Left kidney (tissue), 8 donors: Measurements from ENCODE around the gene RIOK3. TPM values are rescaled to one million over a fixed set of nuclear protein-coding genes. Genes with fewer than 3 reads are reported as not detected.
"Not testable (repeated sequence)": the region's sequence is repeated elsewhere in the genome, so short reads cannot be mapped to it uniquely, and the experiment has no call there.

Source experiments
- DNase-seq: peaks from one replicate; pipeline ENCODE4 v3.0.0-alpha.2; 2013
- long read RNA-seq, 8 donors: transcript quantifications; one replicate each; lab custom pipeline, GENCODE V29; 2026
- polyA plus RNA-seq: library from polyadenylated mRNA; unstranded; fragments of 120-200 nt; gene quantifications from one replicate; pipeline ENCODE4 v1.2.1, GENCODE V29; 2013; ENCODE audit not compliant: insufficient read length

Gene RIOK3
- polyA plus RNA-seq, result 98.1 TPM
- long read RNA-seq, donor 1, full-length matches to known transcripts, result 11 of 11 reads
- long read RNA-seq, donor 1, partial matches to known transcripts, result 0 of 11 reads
- long read RNA-seq, donor 1, other reads (novel, unspliced or antisense), result 0 of 11 reads
- long read RNA-seq, donor 2, full-length matches to known transcripts, result 9 of 9 reads
- long read RNA-seq, donor 2, partial matches to known transcripts, result 0 of 9 reads
- long read RNA-seq, donor 2, other reads (novel, unspliced or antisense), result 0 of 9 reads
- long read RNA-seq, donor 3, full-length matches to known transcripts, result 11 of 19 reads
- long read RNA-seq, donor 3, partial matches to known transcripts, result 8 of 19 reads
- long read RNA-seq, donor 3, other reads (novel, unspliced or antisense), result 0 of 19 reads
- long read RNA-seq, donor 4, result 0 reads
- long read RNA-seq, donor 5, full-length matches to known transcripts, result 13 of 18 reads
- long read RNA-seq, donor 5, partial matches to known transcripts, result 5 of 18 reads
- long read RNA-seq, donor 5, other reads (novel, unspliced or antisense), result 0 of 18 reads
- long read RNA-seq, donor 6, full-length matches to known transcripts, result 6 of 6 reads
- long read RNA-seq, donor 6, partial matches to known transcripts, result 0 of 6 reads
- long read RNA-seq, donor 6, other reads (novel, unspliced or antisense), result 0 of 6 reads
- long read RNA-seq, donor 7, full-length matches to known transcripts, result 12 of 21 reads
- long read RNA-seq, donor 7, partial matches to known transcripts, result 9 of 21 reads
- long read RNA-seq, donor 7, other reads (novel, unspliced or antisense), result 0 of 21 reads
- long read RNA-seq, donor 8, full-length matches to known transcripts, result 5 of 5 reads
- long read RNA-seq, donor 8, partial matches to known transcripts, result 0 of 5 reads
- long read RNA-seq, donor 8, other reads (novel, unspliced or antisense), result 0 of 5 reads

DNA sequence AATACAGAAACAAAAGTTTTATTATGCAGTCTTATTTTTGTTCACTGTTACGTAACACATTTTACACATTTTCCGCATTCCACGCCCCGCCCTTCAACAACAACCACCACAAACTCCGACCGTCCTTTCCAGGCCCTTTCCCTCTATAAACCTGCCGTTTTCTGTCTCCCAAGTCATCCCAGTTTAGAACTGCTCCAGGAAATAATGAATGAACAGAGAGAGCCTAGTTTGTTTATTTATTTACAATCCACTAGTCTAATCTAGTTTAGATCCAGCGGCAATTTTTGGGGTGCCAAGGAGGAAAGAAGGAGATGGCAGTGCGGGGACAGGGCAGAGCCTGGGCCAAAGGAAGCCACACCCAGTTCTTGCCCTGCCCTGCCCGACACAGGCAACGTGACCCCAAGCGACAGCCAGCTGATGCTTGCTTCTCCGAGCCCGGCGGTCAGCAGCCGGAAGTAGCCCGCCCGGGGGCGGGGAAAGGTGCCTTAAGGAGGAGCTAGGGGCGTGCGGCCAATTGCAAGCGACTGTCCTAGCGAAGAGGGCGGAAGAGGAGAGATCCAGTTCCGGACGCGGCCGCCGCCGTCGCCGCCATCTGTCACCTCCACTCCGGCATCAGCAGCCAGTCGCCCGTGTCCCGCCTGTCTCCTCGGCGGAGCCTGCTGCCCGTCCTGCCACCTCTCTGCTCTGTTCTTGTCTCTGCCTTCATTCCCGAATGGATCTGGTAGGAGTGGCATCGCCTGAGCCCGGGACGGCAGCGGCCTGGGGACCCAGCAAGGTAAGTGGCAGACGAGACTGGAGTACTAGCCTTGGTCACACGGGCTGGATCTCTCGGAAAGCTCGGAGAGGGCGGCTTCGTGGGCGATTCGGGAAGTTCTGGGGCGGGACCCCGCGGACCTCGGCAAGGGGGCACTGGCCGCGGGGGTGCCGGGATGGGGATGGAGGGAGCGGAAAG lies at the start of gene RIOK3:
TSS of gene RIOK3 (plus strand) at position 560 of the 952 bp plus-strand sequence. CDS start at position 713, 153 bp downstream.
- peak; percentile 94 for DNase-seq

GRCh38 chr18:23403310-23403709 lies 49.8 kb upstream of the RIOK3 start:
- DNase-seq, result no peak

DNA sequence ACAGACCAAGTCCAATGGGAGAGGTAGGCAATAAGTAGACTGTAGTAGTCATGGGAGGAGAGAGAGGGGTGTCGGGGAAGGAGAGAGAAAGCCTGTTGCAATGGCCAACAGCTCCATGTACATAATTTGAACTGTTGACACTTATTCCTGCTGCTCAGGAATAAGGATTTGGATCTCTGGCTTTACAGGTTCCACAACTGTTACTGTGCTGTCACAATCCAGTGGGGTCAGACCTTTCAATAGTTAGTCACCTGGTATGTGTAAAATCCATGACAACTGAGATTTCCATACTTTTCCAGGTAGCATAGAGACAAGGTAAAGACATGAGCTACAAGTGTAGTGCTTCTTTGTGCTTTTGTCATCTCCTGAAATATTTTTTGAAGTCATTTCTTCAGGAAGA lies 47.5 kb upstream of the RIOK3 start:
- DNase-seq, result no peak

DNA sequence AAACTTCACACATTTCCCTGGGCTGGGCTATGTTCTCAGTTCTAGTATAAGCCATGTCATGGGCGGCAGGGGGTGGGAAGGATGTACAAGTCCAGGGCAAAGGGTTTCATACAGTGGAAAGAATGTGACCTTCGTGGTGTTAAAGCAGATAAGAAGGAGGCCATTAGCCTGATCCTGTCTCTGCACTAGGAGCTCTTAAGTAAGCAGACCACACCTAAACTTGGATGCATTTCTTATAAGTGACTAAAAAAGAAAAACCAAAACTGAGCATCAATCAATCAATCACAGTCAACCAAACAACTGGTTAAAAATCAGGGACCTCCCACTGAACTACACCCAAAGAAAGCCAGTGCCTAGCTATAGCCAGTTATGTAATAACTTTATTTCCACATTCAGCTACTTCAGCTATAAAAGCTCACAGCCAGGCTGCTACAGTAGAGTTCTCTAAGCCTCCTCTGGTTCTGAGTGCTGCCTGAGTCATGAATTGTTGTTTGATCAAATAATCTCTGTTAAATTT lies 46.8 kb upstream of the RIOK3 start:
- no peak for DNase-seq

DNA sequence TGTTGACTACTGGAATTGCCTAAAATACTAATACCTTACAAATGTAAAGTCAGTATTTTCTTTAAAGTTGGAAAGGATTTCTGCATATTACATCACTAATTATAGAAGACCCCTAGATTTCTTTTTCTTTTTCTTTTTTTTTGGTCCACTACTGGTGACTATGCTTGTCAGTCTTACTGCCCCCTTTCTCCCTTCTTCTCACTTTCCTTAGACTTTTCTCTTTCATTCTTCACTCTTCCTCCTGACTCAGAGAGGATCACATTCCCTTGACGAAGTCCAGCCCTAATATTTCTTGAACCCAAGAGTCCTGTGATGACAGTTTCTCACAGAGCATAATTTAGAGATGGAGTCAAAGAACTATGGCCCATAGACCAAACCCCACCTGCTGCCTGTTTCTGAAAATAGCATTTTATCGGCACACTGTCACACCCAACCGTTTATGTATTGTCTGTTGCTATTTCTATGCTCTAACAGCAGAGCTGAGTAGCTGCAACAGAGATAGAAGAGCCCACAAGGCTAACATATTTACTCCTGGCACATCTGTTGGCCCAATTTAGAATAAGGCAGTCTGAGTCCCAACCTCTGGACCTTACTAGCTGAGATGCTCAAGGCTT lies 40.6 kb upstream of the RIOK3 start:
- no peak for DNase-seq

GRCh38 chr18:23415515-23415914 lies 37.6 kb upstream of the RIOK3 start:
- no peak for DNase-seq

DNA sequence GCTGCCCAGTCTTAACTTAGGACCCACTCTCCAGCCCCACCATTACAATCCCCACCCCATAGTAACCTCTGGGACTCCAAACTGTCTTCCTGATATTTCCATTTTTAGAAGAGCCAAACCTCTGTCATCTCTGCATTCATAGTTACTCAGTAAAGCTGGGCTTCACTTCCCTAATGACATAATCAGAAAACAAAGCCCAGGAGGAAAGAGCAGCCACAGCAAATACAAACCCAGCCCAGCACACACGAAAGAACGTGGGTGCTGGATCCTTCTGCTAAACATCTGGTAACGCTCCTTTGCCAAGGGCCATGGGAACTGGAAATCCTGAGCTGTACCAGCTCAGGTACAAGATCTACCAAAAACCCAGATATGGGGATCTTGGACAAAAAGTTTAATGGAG lies 36.8 kb upstream of the RIOK3 start:
- DNase-seq, result no peak

DNA sequence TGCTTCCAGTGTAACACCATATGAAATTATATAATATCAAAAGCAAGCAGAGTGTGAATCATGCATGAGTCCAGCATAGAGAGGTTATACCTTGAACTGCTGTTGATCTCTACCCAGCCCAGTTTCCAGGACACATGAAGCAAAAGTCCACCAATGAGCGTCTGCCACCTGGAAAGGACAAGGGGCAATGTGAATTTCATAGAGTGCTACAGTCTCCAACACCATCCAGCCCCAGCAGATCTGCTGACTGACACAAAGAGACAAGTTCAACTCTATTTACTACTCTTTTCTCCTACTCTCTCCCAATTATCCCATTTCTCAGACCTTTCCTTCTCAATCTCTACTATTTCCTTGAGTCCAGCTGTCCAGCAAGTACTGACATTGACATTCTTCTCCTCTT lies 31.8 kb upstream of the RIOK3 start:
- no peak for DNase-seq

- no peak for DNase-seq
Observed at GRCh38 chr18:23422751-23423418, 30.2 kb upstream of the RIOK3 start.

DNA sequence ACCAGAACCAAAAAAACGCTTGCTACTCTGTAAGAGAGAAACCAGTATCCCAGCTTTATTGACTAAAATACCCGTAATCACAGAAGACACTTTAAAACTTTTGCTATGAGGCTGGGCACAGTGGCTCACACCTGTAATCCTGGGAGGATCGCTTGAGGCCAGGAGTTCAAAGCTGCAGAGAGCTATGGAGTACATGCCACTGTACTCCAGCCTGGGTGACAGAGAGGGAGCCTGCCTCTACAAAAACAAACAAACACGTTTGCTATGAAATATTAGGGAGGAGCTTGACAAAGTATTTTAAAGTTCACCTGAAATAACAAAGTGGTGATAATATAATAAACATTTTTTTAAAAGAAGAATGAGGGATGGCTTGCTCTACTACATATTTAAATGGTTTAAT lies 28.5 kb upstream of the RIOK3 start:
- no peak for DNase-seq

GRCh38 chr18:23428821-23429220 lies 24.3 kb upstream of the RIOK3 start:
- no peak for DNase-seq

GRCh38 chr18:23429538-23429937 lies 23.5 kb upstream of the RIOK3 start:
- DNase-seq, result not testable (repeated sequence)

- DNase-seq, result no peak
Observed at GRCh38 chr18:23433360-23433759, 19.7 kb upstream of the RIOK3 start.

GRCh38 chr18:23437357-23438045 lies 15.6 kb upstream of the RIOK3 start:
- peak; percentile 75 for DNase-seq

DNA sequence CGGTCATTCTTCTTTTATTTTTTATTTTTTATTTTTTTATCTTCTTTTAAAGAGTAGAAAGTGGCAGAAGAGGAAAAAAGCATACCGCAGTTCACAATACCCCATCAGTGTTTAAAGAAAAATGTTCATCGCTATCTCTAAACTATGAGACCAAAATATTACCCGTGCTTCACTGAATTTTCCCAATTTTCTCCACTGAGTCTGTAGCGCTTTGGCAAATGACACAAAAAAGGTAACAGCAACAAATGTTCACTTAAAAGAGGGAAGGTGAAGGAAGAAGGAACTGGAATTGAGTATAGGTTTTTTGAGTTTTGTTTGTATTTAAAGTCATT lies 15.1 kb upstream of the RIOK3 start:
- no peak for DNase-seq

GRCh38 chr18:23438608-23439366 lies 14.3 kb upstream of the RIOK3 start:
- no peak for DNase-seq

GRCh38 chr18:23440131-23440530 lies 13.0 kb upstream of the RIOK3 start:
- no peak for DNase-seq

DNA sequence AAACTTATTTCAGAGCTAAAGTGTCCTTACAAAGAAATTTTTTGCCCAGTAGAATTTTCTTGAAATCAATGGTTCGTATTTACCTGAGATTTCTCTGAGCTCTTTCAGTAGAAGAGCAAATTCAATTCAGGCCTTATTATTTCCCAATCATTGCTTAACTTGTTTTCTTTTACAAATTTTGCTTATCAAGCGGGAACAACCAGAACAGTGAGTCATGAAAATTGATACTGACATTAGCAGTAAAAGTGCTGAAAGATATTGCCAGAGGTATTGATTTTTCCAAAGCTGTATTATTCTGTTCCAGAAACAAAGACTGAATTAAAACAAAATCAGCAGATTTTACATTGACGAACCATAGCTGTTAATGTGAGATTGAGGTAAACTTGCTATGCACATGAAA lies 10.1 kb upstream of the RIOK3 start:
- no peak for DNase-seq

DNA sequence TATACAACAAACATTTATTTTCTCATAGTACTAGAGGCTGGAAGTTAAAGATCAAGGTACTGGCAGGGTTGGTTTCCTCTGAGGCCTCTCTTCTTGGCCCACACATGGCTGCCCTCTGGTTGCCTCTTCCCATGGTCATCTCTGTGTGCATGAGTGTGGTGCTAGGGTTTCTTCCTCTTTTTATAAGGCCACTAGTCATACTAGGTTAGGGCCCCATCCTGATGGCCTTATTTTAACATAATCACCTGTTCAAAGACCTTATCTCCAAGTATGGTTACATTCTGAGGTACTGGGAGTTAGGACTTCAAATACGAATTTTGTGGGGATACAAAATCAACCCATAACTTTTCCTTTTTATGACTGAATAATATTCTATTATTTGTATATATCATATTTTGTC lies 4.8 kb upstream of the RIOK3 start:
- DNase-seq, result no peak
